K562 (cell line): Measurements from ENCODE around the gene TGFB2. TPM values are rescaled to one million over a fixed set of nuclear protein-coding genes. Genes with fewer than 3 reads are reported as not detected.
A peak's percentile ranks its signal among the peaks of the same experiment; 100 is the strongest.

ENCODE experiments used
- GABPB1 ChIP-seq: sonication (generic); formaldehyde crosslinking; IDR thresholded peaks from 2 replicates; pipeline ENCODE4 v1.8.0; 2022; ENCODE audit warnings: mild to moderate bottlenecking, missing genetic modification reagents
- GATA2 ChIP-seq: sonication (generic); formaldehyde crosslinking; IDR thresholded peaks from 2 replicates; pipeline ENCODE4 v1.4.0; 2020; ENCODE audit warnings: mild to moderate bottlenecking, missing genetic modification reagents
- HMGN3 ChIP-seq: IDR thresholded peaks from 2 replicates; pipeline ENCODE4 v1.6.1; 2011; ENCODE audit warnings: borderline replicate concordance, low read depth, mild to moderate bottlenecking, mixed read lengths, low read length; ENCODE audit not compliant: insufficient read length; ENCODE audit errors: extremely low read depth
- NCOR1 ChIP-seq: fragments of 450-650 bp; IDR thresholded peaks from 2 replicates; pipeline ENCODE4 v1.6.1; 2016; ENCODE audit warnings: mild to moderate bottlenecking, moderate library complexity
- POLR3A ChIP-seq: IDR thresholded peaks from 2 replicates; pipeline ENCODE4 v1.6.1; 2011; ENCODE audit warnings: borderline replicate concordance, mild to moderate bottlenecking, moderate library complexity; ENCODE audit not compliant: insufficient read length, insufficient read depth; ENCODE audit errors: extremely low read depth
- ZBED1 ChIP-seq: IDR thresholded peaks from 2 replicates; pipeline ENCODE4 v1.6.1; 2014
- ZBTB17 ChIP-seq: fragments of 450-650 bp; formaldehyde crosslinking; IDR thresholded peaks from 2 replicates; pipeline ENCODE4 v1.4.0; 2020; ENCODE audit warnings: mild to moderate bottlenecking
- ZNF140 ChIP-seq: fragments of 250-450 bp; sonication (Bioruptor Pico); IDR thresholded peaks from 2 replicates; pipeline ENCODE4 v1.8.0; 2021; ENCODE audit warnings: moderate library complexity, mild to moderate bottlenecking, inconsistent platforms
- ZNF830 ChIP-seq: fragments of 250-450 bp; sonication (Bioruptor Pico); IDR thresholded peaks from 2 replicates; pipeline ENCODE4 v1.5.0; 2021; ENCODE audit warnings: mild to moderate bottlenecking
- polyA plus RNA-seq, 8 experiments: library from polyadenylated mRNA; depleted of rRNA in 4 of 8; stranded (reverse) in 5 of 8; unstranded in 3 of 8; fragments of >200 nt; fragmentation: Nextera tagmentation in 2 of 8; fragmentation: Illumina TruSeq in 1 of 8; extraction: Ambion mirVana in 2 of 8; extraction: Trizol in 1 of 8; gene quantifications; 2 replicates each; pipeline versions ENCODE4 v1.2.1 to v1.2.3, GENCODE V29; 2011 to 2014; ENCODE audit warnings: inconsistent platforms in 1 of 8, missing spikeins in 1 of 8
- total RNA-seq, 7 experiments: library from RNA; depleted of rRNA in 6 of 7; stranded (reverse); fragments of >200 nt in 6 of 7; fragmentation: Illumina TruSeq in 2 of 7; extraction: Trizol in 2 of 7; gene quantifications; 2 replicates each; pipeline versions ENCODE4 v1.2.1 to v1.2.3, GENCODE V29; 2011 to 2021; ENCODE audit warnings: low replicate concordance in 1 of 7
- TF ChIP-seq, protein P1 (sequence below): fragments of 250-450 bp; sonication (Bioruptor Pico); IDR thresholded peaks from 2 replicates; pipeline ENCODE4 v1.9.0; 2021; ENCODE audit warnings: mild to moderate bottlenecking
- TF ChIP-seq, protein P2 (sequence below), 2 experiments: fragments of 450-650 bp; formaldehyde crosslinking in 1 of 2; IDR thresholded peaks; 2 replicates each; pipeline versions ENCODE4 v1.4.0 to v1.6.1; 2014 to 2020; ENCODE audit warnings: mild to moderate bottlenecking in 2 of 2, borderline replicate concordance in 1 of 2, low read depth in 1 of 2
- TF ChIP-seq, protein P3 (sequence below): sonication (generic); formaldehyde crosslinking; IDR thresholded peaks from 2 replicates; pipeline ENCODE4 v1.8.1; 2022; ENCODE audit warnings: missing genetic modification reagents

TGFB2 gene
- total and polyA plus RNA-seq, 9 of the 15 experiments (the other 6 are each of a cell fraction or from before 2014, with no cell fraction given), result 0.03 to 0.41 (median 0.11) TPM; not detected in 3

DNA sequence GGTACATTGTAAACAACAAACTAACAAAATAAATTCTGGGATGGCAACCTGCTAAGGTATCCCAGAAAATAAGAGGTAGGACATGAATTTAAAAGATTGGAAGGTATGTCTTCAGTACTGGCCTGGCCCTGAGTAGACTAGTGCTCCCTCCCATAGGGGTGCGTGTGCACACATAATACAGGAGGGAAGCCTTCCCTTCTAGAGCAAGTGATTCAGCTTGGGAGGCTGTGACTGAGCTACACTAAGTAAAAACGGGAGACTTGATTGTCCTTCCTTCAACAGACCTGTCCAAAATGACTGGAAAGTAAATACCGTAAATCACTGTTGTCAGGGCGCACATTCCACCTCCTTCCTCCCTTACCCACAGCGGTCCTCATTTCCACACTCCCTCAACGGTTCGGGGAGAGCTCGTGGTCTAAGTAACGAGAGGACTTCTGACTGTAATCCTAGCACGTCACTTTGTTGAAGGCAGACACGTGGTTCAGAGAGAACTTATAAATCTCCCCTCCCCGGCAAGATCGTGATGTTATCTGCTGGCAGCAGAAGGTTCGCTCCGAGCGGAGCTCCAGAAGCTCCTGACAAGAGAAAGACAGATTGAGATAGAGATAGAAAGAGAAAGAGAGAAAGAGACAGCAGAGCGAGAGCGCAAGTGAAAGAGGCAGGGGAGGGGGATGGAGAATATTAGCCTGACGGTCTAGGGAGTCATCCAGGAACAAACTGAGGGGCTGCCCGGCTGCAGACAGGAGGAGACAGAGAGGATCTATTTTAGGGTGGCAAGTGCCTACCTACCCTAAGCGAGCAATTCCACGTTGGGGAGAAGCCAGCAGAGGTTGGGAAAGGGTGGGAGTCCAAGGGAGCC, at the start of gene TGFB2 (continued):
- TF ChIP-seq GABPB1 (CRISPR knock-in tag) (no peak), ZNF830 (CRISPR knock-in tag) (no peak), GATA2 (CRISPR knock-in tag) (peak; percentile 65; the same call in 1 of the 2 replicates), ZNF140 (CRISPR knock-in tag) (no peak), ZBED1 (no peak), ZBTB17 (CRISPR knock-in tag) (no peak), POLR3A (no peak), HMGN3 (no peak), NCOR1 (peak; percentile 37; the same call in 1 of the 2 replicates)
- TF ChIP-seq, protein P1, sequence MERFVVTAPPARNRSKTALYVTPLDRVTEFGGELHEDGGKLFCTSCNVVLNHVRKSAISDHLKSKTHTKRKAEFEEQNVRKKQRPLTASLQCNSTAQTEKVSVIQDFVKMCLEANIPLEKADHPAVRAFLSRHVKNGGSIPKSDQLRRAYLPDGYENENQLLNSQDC (CRISPR knock-in tag), result no peak
- TF ChIP-seq, protein P2, sequence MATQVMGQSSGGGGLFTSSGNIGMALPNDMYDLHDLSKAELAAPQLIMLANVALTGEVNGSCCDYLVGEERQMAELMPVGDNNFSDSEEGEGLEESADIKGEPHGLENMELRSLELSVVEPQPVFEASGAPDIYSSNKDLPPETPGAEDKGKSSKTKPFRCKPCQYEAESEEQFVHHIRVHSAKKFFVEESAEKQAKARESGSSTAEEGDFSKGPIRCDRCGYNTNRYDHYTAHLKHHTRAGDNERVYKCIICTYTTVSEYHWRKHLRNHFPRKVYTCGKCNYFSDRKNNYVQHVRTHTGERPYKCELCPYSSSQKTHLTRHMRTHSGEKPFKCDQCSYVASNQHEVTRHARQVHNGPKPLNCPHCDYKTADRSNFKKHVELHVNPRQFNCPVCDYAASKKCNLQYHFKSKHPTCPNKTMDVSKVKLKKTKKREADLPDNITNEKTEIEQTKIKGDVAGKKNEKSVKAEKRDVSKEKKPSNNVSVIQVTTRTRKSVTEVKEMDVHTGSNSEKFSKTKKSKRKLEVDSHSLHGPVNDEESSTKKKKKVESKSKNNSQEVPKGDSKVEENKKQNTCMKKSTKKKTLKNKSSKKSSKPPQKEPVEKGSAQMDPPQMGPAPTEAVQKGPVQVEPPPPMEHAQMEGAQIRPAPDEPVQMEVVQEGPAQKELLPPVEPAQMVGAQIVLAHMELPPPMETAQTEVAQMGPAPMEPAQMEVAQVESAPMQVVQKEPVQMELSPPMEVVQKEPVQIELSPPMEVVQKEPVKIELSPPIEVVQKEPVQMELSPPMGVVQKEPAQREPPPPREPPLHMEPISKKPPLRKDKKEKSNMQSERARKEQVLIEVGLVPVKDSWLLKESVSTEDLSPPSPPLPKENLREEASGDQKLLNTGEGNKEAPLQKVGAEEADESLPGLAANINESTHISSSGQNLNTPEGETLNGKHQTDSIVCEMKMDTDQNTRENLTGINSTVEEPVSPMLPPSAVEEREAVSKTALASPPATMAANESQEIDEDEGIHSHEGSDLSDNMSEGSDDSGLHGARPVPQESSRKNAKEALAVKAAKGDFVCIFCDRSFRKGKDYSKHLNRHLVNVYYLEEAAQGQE (IDR thresholded peaks at IDR 0.05; ENCODE audit: borderline replicate concordance), result peak; percentile 16; the same call in 1 of the 2 replicates
- TF ChIP-seq, protein P2 (CRISPR knock-in tag; IDR thresholded peaks at IDR 0.05; ENCODE audit: low read depth), result no peak
- TF ChIP-seq, protein P3, sequence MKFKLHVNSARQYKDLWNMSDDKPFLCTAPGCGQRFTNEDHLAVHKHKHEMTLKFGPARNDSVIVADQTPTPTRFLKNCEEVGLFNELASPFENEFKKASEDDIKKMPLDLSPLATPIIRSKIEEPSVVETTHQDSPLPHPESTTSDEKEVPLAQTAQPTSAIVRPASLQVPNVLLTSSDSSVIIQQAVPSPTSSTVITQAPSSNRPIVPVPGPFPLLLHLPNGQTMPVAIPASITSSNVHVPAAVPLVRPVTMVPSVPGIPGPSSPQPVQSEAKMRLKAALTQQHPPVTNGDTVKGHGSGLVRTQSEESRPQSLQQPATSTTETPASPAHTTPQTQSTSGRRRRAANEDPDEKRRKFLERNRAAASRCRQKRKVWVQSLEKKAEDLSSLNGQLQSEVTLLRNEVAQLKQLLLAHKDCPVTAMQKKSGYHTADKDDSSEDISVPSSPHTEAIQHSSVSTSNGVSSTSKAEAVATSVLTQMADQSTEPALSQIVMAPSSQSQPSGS (CRISPR knock-in tag), result no peak
